Caco-2 (cell line): Measurements from ENCODE around the gene GRB14. TPM values are rescaled to one million over a fixed set of nuclear protein-coding genes. Genes with fewer than 3 reads are reported as not detected.

Experiments used
- BruUV-seq: library from RNA; stranded (reverse); fragments of 400-500 nt; replicated peaks from 2 replicates; lab custom pipeline; 2021; lab: Mats Ljungman, UMichigan
- CTCF ChIA-PET: fragments of 300-600 bp; sonication (Branson Sonifier 250); formaldehyde crosslinking; loops from one replicate; lab custom pipeline; 2022; ENCODE audit warnings: antibody characterized with exemption; lab: Charles Lee
- POLR2A ChIA-PET: fragments of 300-600 bp; sonication (Branson Sonifier 250); formaldehyde crosslinking; loops from one replicate; lab custom pipeline; 2022; ENCODE audit warnings: antibody characterized with exemption; lab: Charles Lee
- DNase-seq, 2 experiments: peaks; one replicate each; pipeline versions ENCODE4 v3.0.0 to v3.0.0-alpha.2; 2020 to 2022
- H3K27me3 ChIP-seq: replicated peaks from 2 replicates; pipeline ENCODE4 v1.6.0; 2011; ENCODE audit warnings: low read length; ENCODE audit not compliant: control insufficient read depth, insufficient read depth
- H3K36me3 ChIP-seq: 2 replicates; pipeline ENCODE4 v1.5.1; 2011; ENCODE audit warnings: low read length; ENCODE audit not compliant: control insufficient read depth, insufficient read depth
- H3K4me1 ChIP-seq: fragments of 250-450 bp; sonication (Bioruptor Pico); 2 replicates; pipeline ENCODE4 v1.5.1; 2020; ENCODE audit warnings: mild to moderate bottlenecking
- H3K4me3 ChIP-seq: 2 replicates; pipeline ENCODE4 v1.5.1; 2011; ENCODE audit warnings: low read depth, mild to moderate bottlenecking, control low read depth, low read length
- H3K9me3 ChIP-seq: fragments of 250-450 bp; sonication (Bioruptor Pico); 2 replicates; pipeline ENCODE4 v1.5.1; 2020; ENCODE audit warnings: mild to moderate bottlenecking, moderate library complexity
- H3K27ac Mint-ChIP-seq: one replicate; pipeline ENCODE4 v1.8.0; 2022; ENCODE audit warnings: mixed read lengths; ENCODE audit not compliant: unreplicated experiment
- H3K27me3 Mint-ChIP-seq: one replicate; pipeline ENCODE4 v1.8.0; 2022; ENCODE audit warnings: mixed read lengths; ENCODE audit not compliant: insufficient read depth, unreplicated experiment
- H3K36me3 Mint-ChIP-seq: one replicate; pipeline ENCODE4 v1.8.0; 2022; ENCODE audit warnings: mild to moderate bottlenecking, mixed read lengths; ENCODE audit not compliant: insufficient read depth, unreplicated experiment
- H3K4me1 Mint-ChIP-seq: one replicate; pipeline ENCODE4 v1.8.0; 2022; ENCODE audit warnings: low read depth, mixed read lengths; ENCODE audit not compliant: unreplicated experiment
- H3K4me3 Mint-ChIP-seq: one replicate; pipeline ENCODE4 v1.8.0; 2022; ENCODE audit warnings: mild to moderate bottlenecking, moderate library complexity, mixed read lengths; ENCODE audit not compliant: unreplicated experiment
- H3K9me3 Mint-ChIP-seq: one replicate; pipeline ENCODE4 v1.8.0; 2022; ENCODE audit warnings: mixed read lengths; ENCODE audit not compliant: unreplicated experiment
- CTCF ChIP-seq, 2 experiments: fragments of 200-600 bp in 1 of 2; IDR thresholded peaks; 1 replicate in 1 of 2; 2 replicates in 1 of 2; pipeline versions ENCODE4 v1.5.1 to v1.8.0; 2011 to 2022; ENCODE audit warnings: antibody characterized with exemption in 1 of 2, control low read depth in 1 of 2, inconsistent platforms in 1 of 2, low read depth in 1 of 2, low read length in 1 of 2, mild to moderate bottlenecking in 1 of 2, moderate library complexity in 1 of 2; ENCODE audit not compliant: insufficient read depth in 1 of 2, severe bottlenecking in 1 of 2, unreplicated experiment in 1 of 2
- intact Hi-C: fragments of 100-400 bp; cut with micrococcal nuclease; formaldehyde crosslinking; loops from one replicate; pipeline ENCODE4 v1.10.0; 2022; ENCODE audit not compliant: unreplicated experiment
- total RNA-seq: library from RNA; stranded (reverse); gene quantifications from 2 replicates; pipeline ENCODE4 v1.2.3, GENCODE V29; 2022

GRB14 gene
- total RNA-seq, 1 experiment from 2014 or later = 12.7 TPM

GRCh38 chr2:164514491-164514890 is 106.8 kb downstream of the GRB14 start:
- no peaks in the 10 kb centered on the region for H3K27me3 ChIP-seq
- Mint-ChIP-seq H3K4me1 (peaks cover 7% of the 10 kb centered on the region), H3K27ac (peak overlapping the region; percentile 81), H3K4me3 (peak overlapping the region; percentile 42), H3K36me3 (peaks cover 6% of the 10 kb centered on the region), H3K27me3 (no peaks in the 10 kb centered on the region), H3K9me3 (peaks cover 44% of the 10 kb centered on the region)
- BruUV-seq = no TSS peak
- ChIA-PET POLR2A (no interaction called here), CTCF (interaction anchor here (1.0 to 1.4 kb wide), 2 partner anchors 15 to 23 kb away, joined by 3 to 4 read pairs; no protein-coding TSS in a partner anchor)
- no peaks in the 10 kb centered on the region; the same call in 1 of the 2 replicates for H3K36me3 ChIP-seq
- DNase-seq = peak; percentile 77 to 82
- H3K9me3 ChIP-seq = peaks cover 6% of the 10 kb centered on the region
- TF ChIP-seq CTCF (IDR thresholded peaks at IDR 0.05; ENCODE audit: insufficient read depth in 1 of 2, low read depth in 1 of 2, low read length in 1 of 2, severe bottlenecking in 1 of 2, unreplicated experiment in 1 of 2) = no peak
- no peak overlapping the region for H3K4me3 ChIP-seq
- H3K4me1 ChIP-seq = peaks cover 17% of the 10 kb centered on the region
- intact Hi-C loops = no loop called here

GRCh38 chr2:164512871-164513270 is 108.4 kb downstream of the GRB14 start:
- no TSS peak for BruUV-seq

GRCh38 chr2:164511738-164512137 is 109.5 kb downstream of the GRB14 start:
- H3K36me3 ChIP-seq = no peaks in the 10 kb centered on the region; the same call in 1 of the 2 replicates
- no peaks in the 10 kb centered on the region for H3K27me3 Mint-ChIP-seq
- no peak overlapping the region for H3K4me3 Mint-ChIP-seq
- H3K36me3 Mint-ChIP-seq = no peaks in the 10 kb centered on the region
- intact Hi-C loops = no loop called here
- no peak for TF ChIP-seq CTCF (IDR thresholded peaks at IDR 0.05; ENCODE audit: insufficient read depth in 1 of 2, low read depth in 1 of 2, low read length in 1 of 2, severe bottlenecking in 1 of 2, unreplicated experiment in 1 of 2)
- peaks cover 17% of the 10 kb centered on the region for H3K4me1 ChIP-seq
- no TSS peak for BruUV-seq
- no peaks in the 10 kb centered on the region for H3K27me3 ChIP-seq
- H3K4me3 ChIP-seq = no peak overlapping the region
- H3K9me3 Mint-ChIP-seq = peaks cover 20% of the 10 kb centered on the region
- no peak overlapping the region for H3K27ac Mint-ChIP-seq
- DNase-seq = no peak
- CTCF ChIA-PET = no interaction called here
- peaks cover 5% of the 10 kb centered on the region; the same call in 1 of the 2 replicates for H3K9me3 ChIP-seq
- POLR2A ChIA-PET = no interaction called here
- H3K4me1 Mint-ChIP-seq = peaks cover 7% of the 10 kb centered on the region

More at GRCh38 chr2:164512871-164513270, 108.4 kb downstream of the GRB14 start:
- intact Hi-C loops = no loop called here
- Mint-ChIP-seq H3K4me1 (peaks cover 7% of the 10 kb centered on the region), H3K27me3 (no peaks in the 10 kb centered on the region), H3K36me3 (no peaks in the 10 kb centered on the region), H3K4me3 (no peak overlapping the region), H3K27ac (no peak overlapping the region), H3K9me3 (peaks cover 29% of the 10 kb centered on the region)
- Histone ChIP-seq H3K9me3 (peaks cover 5% of the 10 kb centered on the region; the same call in 1 of the 2 replicates), H3K4me1 (peaks cover 17% of the 10 kb centered on the region), H3K4me3 (no peak overlapping the region), H3K27me3 (no peaks in the 10 kb centered on the region), H3K36me3 (no peaks in the 10 kb centered on the region; the same call in 1 of the 2 replicates)
- no peak for TF ChIP-seq CTCF (IDR thresholded peaks at IDR 0.05; ENCODE audit: insufficient read depth in 1 of 2, low read depth in 1 of 2, low read length in 1 of 2, severe bottlenecking in 1 of 2, unreplicated experiment in 1 of 2)
- ChIA-PET CTCF (no interaction called here), POLR2A (no interaction called here)
- DNase-seq = no peak
